Activated CD4-positive, alpha-beta T cell treated with anti-CD3 and anti-CD28 coated beads, Interleukin-2, Interleukin-4, amounts not matched to agents 100 ng/mL and 50 ng/mL, durations not matched to agents 16 hours and 8 hours (primary cell): Measurements from ENCODE around the gene SUPT6H.
A peak's percentile ranks its signal among the peaks of the same experiment; 100 is the strongest.
"Not testable (repeated sequence)": the region's sequence is repeated elsewhere in the genome, so short reads cannot be mapped to it uniquely, and the experiment has no call there.

Source experiments
- DNase-seq: peaks from one replicate; pipeline ENCODE4 v3.0.0-alpha.2; 2020; ENCODE audit warnings: low spot score

Gene SUPT6H

DNA sequence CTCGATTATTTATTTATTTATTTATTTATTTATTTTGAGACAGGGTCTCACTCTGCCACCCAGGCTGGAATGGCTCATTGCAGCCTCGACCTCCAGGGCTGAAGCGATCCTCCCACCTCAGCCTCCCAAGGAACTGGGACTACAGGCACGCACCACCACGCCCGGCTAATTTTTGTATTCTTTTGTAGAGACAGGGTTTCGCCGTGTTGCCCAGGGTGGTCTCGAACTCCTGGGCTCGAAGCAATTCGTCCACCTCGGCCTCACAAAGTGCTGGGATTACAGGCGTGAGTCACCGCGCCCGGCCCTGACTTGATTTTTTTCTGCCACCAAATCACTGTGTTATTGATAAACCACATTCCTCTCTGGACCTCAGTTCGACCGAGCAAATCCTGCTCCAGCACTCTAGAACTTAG lies 57.0 kb downstream of the SUPT6H start:
- DNase-seq: peak; percentile 25

DNA sequence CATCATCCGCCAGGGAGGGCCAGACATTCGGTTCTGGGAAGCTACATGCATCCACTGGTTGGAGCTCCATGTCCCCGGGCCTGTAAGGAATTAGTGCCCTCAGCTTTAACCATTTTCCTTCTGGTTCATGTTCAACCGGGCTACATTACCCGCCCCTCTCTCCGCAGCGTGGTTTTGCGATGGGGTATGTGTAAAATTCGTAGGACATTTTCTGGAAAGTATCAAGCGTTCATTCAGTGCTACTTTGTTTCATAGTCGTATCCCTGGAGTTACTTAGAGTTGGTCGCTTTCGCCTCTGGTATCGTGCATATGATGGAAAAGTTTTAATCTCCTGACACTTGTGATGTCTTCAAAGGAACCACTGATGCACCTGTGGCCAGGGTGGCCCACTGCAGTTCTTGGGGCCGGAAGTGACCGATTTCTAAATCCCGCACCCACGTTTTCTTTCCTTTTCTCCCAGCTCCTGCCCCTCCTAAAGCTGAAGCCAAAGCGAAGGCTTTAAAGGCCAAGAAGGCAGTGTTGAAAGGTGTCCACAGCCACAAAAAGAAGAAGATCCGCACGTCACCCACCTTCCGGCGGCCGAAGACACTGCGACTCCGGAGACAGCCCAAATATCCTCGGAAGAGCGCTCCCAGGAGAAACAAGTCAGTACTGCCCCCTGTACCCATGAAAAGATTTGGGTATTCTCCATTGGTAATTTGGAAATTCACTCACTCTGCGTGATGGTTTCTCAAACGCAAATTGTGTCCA lies 58.4 kb downstream of the SUPT6H start:
- DNase-seq: peak; percentile 56

DNA sequence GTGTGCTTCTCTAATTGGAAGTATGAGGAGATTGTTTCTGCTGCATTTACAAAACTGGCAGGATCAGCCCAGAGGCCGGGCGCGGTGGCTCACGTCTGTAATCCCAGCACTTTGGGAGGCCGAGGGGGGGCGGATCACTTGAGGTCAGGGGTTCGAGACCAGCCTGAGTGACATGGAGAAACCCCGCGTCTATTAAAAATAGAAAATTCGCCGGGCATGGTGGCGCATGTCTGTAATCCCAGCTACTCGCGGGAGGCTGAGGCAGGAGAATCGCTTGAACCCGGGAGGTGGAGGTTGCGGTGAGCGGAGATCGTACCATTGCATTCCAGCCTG lies 59.0 kb downstream of the SUPT6H start:
- DNase-seq: not testable (repeated sequence)

DNA sequence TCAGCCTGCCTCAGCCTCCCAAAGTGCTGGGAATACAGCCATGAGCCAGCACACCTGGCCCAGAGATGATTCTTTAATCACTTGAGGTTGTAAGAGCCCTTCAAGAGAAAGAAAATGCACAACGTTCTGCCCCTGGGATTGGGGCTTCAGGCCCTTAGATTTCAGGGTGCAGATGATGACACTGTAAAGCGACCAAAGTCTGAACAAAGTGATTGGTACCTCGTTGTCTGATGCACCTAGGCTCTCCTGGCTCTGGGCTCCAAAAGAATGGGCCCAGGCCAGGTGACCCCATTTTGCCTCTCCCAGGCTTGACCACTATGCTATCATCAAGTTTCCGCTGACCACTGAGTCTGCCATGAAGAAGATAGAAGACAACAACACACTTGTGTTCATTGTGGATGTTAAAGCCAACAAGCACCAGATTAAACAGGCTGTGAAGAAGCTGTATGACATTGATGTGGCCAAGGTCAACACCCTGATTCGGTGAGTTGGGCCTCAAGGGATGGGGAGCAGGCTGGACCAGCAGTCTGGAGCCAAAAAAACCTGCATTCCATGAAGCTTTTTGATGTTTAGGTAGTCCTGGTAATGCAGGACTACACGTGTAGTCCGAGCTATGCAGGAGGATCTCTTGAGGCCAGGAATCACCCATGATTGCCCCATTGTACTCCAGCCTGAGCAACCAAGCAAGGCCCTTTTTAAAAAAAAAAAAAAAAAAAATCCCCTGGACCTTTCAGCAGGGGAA lies 60.6 kb downstream of the SUPT6H start:
- no peak for DNase-seq

DNA sequence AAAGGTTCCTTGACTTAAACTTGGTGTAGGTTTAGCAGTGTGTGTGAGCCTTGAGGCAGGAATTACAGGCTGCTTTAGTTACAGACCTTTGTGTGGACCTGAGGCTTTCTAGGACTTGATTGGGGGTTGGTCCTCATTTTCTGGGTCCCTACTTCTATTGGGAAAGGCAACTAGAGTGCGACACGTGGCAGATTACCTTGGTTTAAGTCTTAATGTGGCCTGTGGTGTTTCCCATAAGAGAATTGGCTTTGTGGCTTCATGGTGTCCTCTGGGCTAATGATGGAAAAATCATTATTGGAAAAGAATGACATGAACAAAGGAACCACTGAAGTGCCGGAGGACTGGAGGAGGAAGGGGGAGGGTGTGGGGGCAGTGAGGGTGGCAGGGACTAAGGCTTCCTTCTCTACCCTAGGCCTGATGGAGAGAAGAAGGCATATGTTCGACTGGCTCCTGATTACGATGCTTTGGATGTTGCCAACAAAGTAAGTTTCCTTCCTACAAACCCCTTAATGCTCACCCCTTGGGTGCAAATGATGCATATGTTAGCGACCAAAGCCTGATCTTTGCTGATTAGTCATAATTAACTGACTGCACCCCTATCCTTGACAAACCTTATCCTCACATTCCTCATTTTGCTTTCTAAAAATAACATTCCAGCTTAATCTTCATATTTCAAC lies 61.3 kb downstream of the SUPT6H start:
- DNase-seq: no peak

DNA sequence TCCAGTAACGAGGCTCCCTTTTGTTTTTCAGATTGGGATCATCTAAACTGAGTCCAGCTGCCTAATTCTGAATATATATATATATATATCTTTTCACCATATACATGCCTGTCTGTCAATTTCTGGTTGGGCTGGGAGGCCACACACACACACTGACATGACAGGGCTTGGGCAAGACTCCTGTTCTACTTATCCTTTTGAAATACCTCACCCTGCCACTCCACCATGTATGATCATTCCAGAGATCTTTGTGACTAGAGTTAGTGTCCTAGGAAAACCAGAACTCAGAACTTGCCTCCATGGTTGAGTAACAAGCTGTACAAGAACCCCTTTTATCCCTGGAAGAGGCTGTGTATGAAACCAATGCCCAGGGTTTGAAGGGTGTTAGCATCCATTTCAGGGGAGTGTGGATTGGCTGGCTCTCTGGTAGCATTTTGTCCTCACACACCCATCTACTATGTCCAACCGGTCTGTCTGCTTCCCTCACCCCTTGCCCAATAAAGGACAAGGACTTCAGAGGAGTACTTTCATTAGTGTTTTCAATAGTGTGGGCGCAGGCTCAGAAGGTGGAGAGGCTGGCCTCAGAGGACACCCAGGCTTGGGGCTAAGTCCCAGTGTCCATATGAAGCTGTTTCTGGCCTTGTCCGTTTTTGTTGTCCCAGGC lies 62.0 kb downstream of the SUPT6H start:
- not testable (repeated sequence) for DNase-seq

DNA sequence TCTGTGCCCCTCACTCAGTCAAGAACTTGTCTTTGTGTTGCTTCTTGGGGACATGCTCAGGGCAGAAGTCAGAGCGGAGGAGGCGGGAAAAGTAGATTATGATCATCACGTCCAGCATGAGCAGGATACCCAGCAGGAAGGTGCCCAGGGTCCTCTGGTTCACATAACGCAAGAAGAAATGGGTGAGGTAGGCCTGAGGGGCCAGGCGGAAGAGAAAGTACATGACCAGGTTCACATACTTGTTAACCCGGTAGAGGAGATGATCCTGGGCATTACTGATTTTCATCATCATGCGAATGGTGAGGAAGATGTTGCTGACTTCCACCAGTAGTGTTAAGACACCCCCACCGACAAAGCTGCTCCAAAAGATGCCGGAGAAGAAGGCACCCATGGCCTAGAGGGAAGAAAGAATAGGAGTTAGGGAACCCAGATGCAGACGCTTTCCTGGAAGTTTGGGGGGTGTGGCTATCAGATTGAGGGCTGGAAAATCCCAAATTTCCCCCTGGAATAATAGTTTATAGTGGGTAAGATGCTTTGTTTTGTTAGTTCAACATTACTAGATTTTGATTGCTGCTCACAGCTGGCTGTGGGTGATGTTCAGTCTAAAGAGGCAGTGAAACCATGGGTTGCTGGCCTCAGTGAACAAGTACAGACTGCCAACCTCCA lies 62.6 kb downstream of the SUPT6H start:
- DNase-seq: peak; percentile 38

DNA sequence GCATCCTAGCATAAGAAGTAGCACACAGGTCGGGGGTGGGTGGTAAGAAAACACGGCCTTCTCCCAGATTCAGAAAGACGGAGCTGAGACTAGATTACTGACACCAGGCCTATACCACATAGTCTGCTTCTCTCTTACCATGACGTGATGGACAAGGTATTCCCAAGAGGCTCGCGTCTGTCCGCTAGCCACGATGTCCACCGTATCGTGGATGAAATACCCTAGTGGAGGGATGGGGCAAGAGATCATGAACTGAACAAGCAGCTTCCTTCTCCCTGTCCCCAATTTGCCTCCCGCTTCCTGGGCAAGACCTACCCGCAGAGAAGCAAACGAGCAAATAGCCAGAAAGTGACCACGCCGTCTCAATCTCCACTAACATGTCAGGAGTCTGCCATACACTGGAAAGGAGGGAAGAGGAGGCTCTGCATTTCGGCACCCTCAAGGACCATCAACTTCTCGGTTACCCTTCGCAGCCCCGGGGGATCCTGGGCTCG lies 63.2 kb downstream of the SUPT6H start:
- DNase-seq: peak; percentile 47

DNA sequence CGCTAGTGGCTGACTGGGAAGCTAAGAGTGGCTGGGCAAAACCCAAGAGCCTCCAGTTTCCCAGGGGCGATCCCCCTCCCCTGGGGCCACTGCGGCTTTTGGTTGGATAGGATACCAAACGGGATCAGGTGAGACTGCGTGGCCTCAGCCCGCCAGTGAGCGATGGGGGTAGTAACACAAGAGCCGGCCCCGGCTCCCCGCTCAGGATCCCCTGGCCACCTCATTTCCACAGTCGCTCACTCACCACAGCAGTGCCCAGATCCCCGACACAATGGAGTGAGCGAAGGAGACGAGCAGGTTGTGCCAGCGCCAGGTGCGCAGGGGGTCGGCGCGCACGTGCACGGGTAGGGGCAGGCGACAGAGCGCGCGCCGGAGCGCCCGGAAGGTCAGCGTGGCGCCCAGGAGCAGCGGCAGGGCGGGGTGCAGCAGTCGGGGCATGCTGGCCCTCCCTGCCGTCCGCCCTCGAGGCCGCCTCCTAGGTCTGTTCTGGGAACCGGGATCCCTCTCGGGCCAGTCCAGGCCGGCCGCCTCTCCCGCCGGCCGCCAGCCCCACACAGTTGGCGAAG lies 63.7 kb downstream of the SUPT6H start:
- DNase-seq: peak; percentile 74

DNA sequence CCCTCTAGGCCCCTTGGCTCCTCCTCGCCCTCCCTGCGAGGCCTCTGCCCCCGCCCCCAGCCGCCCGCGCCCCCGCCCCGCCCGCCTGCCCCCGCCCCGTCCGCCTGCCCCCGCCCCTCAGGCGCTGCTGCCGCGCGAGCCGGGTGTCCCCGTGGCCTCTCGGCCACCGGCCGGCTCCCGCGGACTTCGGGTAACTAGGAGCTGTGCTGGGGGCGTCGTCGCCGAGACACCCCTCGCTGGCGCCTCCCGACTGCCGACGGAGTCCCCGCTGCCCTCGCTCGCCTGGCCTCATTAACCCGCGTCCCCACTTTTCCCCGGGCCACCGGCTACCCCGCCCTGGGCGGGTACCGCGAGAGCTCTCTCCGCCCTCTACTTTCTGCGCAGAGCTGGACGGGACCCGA lies 64.2 kb downstream of the SUPT6H start, which contains the start of gene TLCD1:
TSS of gene TLCD1 (minus strand) at position 8 of the 401 bp plus-strand sequence. CDS start 136 bp downstream, outside the sequence.
- DNase-seq: peak; percentile 76

DNA sequence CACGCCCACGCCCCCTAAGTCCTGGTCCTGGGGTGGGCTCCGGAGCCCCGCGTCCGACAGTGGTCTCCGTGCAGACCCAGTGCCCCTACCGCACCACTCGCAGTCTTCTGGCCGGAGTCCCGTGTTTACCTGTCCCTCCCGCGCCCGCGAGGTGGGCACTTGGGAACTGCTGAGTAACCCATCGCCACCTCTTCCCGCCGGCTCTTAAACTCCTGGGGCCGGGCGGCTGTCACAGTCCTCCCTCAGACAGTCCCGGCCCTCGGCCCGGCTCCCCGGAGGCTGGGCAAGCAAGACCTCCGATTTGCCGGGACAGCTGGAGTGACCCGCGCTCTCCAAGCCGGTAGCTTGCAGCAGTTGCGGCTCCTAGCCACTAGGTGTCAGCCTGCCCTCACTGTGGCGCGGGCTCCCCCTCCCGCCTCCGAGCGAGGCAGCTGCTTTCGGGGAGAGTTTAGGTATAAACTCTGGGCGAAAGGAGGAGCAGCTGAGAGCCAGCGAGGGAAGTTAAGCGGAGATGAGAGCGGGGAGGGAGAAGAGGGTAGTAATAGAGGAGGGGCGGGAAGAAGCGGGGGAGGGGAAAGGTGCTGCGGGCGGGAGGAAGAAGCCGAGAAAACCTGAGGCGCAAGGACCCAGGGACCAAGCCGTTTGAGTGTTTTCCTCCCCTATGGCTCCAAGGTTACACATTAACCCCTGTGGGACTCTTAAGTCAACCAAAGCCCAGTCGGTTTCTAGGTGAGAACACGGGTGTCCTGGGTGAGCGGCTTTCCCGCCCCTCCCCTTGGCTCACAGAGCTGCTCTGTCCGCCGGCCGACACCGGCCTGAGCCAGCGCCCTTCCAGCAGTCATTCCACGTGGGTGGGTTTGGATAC lies 64.9 kb downstream of the SUPT6H start:
- peak; percentile 97 for DNase-seq

DNA sequence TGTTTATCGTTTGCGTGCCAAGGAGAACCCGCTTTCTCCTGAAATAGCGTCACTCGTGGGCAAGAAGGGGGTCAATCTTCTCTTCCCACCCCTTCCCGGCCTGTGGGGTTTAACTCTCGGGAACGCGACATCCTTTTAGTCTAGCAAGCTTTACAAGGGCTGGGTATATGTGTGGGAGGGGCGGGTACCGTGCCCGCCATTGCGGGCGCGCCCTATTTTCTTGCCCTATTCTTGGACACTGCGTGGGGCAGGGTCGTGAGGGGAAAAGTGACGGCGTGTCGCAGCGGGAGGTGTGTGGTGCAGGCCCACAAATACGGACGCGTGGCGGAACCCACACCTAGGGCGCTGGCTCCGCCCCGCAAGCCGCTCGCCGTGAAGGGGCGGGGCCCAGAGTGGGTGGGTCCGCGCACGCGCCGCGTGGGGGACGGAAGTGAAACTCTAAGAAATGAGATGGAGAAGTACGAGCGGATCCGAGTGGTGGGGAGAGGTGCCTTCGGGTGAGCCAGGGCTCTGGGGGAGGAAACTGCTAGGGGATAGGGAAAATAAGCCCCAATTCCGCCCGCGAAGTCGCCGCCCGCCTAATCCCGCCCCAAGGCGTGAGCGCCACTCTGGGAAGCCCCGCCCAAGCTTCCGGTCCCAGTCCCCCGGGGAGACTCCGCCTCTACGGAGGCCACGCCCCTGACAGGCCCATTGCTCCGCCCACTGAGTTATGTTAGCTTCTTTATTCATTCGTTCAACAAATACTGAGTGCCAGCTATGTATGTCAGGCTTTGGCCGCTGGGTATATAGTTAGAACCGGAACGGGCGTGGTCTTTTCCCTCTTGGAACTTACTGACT lies 66.6 kb downstream of the SUPT6H start, which contains the start of gene NEK8:
TSS of gene NEK8 (plus strand) at position 425 of the 837 bp plus-strand sequence. CDS start at position 451, 26 bp downstream.
- DNase-seq: peak; percentile 98

DNA sequence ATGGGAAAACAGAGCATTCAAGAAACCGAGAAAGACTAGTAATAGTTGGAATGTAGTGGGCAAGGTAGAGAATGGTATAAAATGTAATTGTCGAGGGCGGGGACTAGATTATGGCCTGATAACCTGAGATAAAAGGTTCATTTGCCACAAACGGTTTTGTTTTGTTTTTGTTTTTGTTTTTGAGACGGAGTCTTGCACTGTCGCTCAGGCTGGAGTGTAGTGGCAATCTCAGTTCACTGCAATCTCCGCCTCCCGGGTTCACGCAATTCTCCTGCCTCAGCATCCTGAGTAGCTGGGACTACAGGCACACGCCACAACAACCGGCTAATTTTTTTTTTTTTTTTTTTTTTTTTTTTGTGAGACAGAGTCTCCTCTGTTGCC lies 67.9 kb downstream of the SUPT6H start:
- DNase-seq: no peak

DNA sequence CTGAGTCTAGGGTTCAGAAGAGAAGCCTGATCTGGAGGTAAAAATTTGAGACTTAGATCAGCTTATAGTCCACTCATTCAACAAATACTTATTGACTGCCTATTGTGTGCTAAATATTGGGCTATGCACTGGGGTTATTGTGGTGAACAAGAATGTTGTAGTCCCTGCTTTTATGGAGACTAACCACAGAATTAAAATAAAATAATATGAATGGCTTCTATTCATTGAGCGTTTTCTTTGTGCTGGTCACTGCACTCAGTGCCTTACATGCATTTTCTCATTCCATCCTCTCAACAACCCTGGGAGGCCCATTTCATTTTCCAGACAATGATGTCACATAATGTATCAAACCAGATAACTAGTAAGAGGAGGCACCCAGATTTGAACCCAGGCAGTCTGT lies 71.3 kb downstream of the SUPT6H start:
- DNase-seq: no peak

DNA sequence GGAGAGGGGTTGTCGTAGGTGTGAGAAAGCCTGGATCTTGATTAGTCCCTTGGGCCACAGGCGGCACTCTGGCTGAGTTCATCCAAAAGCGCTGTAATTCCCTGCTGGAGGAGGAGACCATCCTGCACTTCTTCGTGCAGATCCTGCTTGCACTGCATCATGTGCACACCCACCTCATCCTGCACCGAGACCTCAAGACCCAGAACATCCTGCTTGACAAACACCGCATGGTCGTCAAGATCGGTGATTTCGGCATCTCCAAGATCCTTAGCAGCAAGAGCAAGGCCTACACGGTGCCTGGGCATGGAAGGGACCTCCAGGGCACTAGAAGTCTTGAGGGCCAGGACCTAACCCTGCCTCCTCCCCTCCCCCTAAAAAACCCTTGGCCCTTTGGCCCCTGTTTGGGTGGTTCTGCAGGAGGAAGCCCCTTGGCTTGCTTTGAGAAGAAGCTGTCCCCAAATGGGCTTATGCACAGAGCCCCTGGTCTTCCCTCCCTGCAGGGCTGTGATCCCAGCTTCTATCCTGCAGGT lies 72.8 kb downstream of the SUPT6H start:
- no peak for DNase-seq

DNA sequence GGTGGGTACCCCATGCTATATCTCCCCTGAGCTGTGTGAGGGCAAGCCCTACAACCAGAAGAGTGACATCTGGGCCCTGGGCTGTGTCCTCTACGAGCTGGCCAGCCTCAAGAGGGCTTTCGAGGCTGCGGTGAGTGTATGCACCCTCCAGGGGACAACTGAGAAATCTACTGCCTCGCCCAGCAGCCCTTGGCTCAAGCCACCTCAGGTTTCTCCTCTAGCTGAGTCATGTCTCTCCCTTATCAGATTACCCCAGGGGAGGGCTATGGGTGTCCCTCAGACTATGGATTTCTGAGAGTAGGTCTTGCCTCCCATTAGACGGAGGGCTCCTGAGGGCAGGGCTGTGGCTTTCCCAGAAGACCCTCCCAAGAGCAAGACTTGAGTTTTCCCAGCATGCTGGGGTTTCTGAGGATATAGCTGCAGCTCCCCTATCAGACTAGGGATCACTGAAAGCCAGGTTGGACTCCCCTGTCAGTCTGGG lies 73.3 kb downstream of the SUPT6H start:
- DNase-seq: no peak

DNA sequence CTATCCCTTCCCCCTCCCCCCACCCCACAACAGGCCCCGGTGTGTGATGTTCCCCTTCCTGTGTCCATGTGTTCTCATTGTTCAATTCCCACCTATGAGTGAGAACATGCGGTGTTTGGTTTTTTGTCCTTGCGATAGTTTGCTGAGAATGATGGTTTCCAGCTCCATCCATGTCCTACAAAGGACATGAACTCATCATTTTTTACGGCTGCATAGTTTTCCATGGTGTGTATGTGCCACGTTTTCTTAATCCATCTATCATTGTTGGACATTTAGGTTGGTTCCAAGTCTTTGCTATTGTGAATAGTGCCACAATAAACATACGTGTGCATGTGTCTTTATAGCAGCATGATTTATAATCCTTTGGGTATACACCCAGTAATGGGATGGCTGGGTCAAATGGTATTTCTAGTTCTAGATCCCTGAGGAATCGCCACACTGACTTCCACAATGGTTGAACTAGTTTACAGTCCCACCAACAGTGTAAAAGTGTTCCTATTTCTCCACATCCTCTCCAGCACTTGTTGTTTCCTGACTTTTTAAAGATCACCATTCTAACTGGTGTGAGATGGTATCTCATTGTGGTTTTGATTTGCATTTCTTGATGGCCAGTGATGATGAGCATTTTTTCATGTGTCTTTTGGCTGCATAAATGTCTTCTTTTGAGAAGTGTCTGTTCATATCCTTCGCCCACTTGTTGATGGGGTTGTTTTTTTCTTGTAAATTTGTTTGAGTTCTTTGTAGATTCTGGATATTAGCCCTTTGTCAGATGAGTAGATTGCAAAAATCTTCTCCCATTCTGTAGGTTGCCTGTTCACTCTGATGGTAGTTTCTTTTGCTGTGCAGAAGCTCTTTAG lies 74.1 kb downstream of the SUPT6H start:
- DNase-seq: not testable (repeated sequence)

DNA sequence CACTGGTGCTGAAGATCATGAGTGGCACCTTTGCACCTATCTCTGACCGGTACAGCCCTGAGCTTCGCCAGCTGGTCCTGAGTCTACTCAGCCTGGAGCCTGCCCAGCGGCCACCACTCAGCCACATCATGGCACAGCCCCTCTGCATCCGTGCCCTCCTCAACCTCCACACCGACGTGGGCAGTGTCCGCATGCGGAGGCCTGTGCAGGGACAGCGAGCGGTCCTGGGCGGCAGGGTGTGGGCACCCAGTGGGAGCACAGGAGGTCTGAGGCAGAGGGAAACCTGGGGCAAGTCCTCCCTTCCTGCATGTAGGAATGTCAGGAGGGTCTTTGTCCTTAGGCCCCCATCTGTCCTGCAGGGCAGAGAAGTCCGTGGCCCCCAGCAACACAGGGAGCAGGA lies 75.3 kb downstream of the SUPT6H start:
- no peak for DNase-seq
